GM19099 (cell line): ENCODE results near the gene COL6A2.

Source experiments
- POLR2A ChIP-seq: IDR thresholded peaks from 3 replicates; pipeline ENCODE4 v1.6.1; 2011; ENCODE audit warnings: low read depth; ENCODE audit not compliant: insufficient read length; ENCODE audit errors: extremely low read depth

Gene COL6A2

GRCh38 chr21:46131588-46131837 is 33.6 kb downstream of the COL6A2 start:
- TF ChIP-seq POLR2A = no peak

GRCh38 chr21:46131838-46132651 is 34.1 kb downstream of the COL6A2 start:
- no peak for TF ChIP-seq POLR2A

- no peak for TF ChIP-seq POLR2A
Measured at GRCh38 chr21:46135782-46136395, 38.0 kb downstream of the COL6A2 start.

GRCh38 chr21:46136739-46137349 is 38.9 kb downstream of the COL6A2 start:
- TF ChIP-seq POLR2A = no peak

- TF ChIP-seq POLR2A = no peak
Measured at GRCh38 chr21:46137908-46138307, 40.0 kb downstream of the COL6A2 start.

GRCh38 chr21:46138383-46138970 is 40.6 kb downstream of the COL6A2 start:
- no peak for TF ChIP-seq POLR2A

- no peak for TF ChIP-seq POLR2A
Measured at GRCh38 chr21:46139686-46140085, 41.8 kb downstream of the COL6A2 start.

- TF ChIP-seq POLR2A = no peak
Measured at GRCh38 chr21:46141767-46142581, 44.1 kb downstream of the COL6A2 start.

- TF ChIP-seq POLR2A = no peak
Measured at GRCh38 chr21:46142582-46143473, 44.9 kb downstream of the COL6A2 start.

GRCh38 chr21:46144464-46145070 is 46.7 kb downstream of the COL6A2 start:
- no peak for TF ChIP-seq POLR2A

- no peak for TF ChIP-seq POLR2A
Measured at GRCh38 chr21:46145159-46145839, 47.4 kb downstream of the COL6A2 start.

- no peak for TF ChIP-seq POLR2A
Measured at GRCh38 chr21:46145840-46146691, 48.2 kb downstream of the COL6A2 start.

GRCh38 chr21:46146856-46147255 is 48.9 kb downstream of the COL6A2 start:
- no peak for TF ChIP-seq POLR2A

GRCh38 chr21:46148106-46148505 is 50.2 kb downstream of the COL6A2 start:
- TF ChIP-seq POLR2A = no peak
